ENCODE measurements around the gene FANCL.
"Not testable (repeated sequence)": the region's sequence is repeated elsewhere in the genome, so short reads cannot be mapped to it uniquely, and the experiment has no call there.

The FANCL gene

DNA sequence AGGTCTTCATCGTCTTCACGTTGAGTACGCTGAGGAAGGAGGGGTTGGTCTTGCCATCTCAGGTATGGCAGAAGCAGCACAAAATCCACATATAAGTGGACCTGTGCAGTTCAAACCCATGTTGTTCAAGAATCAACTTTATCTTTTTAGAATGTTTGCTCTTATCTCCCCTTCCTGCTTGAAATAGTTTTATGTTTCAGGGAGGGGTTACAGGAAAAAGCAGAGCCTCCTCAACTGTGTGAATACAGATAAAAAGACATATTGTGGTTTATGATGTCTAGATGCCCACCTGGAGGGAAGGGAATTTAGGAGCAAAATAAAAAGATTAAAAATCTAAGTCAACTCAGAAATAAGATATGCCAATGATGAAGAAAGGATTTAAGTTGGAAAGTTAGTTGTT, 118.6 kb downstream of the FANCL start:
- TF ChIP-seq JUND (IDR thresholded peaks at IDR 0.05; ENCODE audit: low read depth), result no peak
- DNase-seq (ENCODE audit: low read depth in 1 of 2, low spot score in 1 of 2), result no peak
- in situ Hi-C loops (cut with HindIII; ENCODE audit: low pct_unique_long_range_greater_than_20kb, low sequenced_read_pairs), result no loop called here

DNA sequence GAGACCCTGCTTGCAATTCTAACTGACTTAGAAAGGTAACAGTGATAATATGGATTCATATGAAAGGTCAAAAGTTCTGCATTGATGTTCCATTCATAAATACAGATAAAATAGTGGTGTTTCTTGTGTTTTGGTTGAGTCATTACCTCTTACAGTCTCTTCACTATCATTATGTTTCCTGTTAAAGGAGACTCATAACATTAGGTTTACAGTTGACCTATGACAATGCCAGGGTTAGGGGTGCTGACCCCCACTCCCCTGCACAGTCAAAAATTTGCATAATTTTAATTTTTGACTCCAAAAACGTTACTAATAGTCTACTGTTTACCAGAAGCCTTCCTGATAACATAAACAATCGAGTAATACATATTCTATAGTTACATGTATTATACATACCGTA, 119.1 kb downstream of the FANCL start:
- in situ Hi-C loops (cut with HindIII; ENCODE audit: low pct_unique_long_range_greater_than_20kb, low sequenced_read_pairs), result no loop called here
- no peak for DNase-seq (ENCODE audit: low read depth in 1 of 2, low spot score in 1 of 2)

DNA sequence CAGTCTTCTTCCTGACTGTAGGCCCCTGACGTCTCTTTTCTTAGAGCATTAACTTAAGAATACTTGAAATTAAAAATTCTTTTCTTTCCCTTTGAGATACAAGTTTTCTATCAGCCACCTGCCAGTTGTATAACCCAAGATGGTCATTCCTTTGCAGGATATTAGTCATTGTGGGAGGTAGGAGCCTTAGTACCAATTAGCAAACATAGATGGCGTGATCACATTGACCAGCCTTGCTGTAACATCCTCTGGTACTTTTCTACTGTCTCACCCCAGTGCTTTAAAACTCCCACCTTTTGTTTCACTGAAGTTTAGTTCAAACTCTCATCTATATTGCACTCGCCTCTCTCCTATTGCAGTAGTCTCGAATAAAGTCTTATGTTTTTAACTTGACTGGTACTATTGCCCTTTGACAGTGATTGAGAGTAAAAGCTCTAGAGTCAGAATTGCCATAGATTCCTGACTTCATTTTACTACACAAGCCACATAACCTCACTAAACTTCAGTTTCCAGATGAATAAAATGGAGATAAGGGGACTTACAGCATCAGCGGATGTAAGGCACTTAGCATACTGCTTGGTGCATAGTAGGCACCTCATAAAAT, 120.4 kb downstream of the FANCL start:
- in situ Hi-C loops (cut with HindIII; ENCODE audit: low pct_unique_long_range_greater_than_20kb, low sequenced_read_pairs), result no loop called here
- DNase-seq (ENCODE audit: low read depth in 1 of 2, low spot score in 1 of 2), result no peak
- no peak for TF ChIP-seq JUND (IDR thresholded peaks at IDR 0.05; ENCODE audit: low read depth)

More for the DNA sequence above, 119.1 kb downstream of the FANCL start:
- TF ChIP-seq JUND (IDR thresholded peaks at IDR 0.05; ENCODE audit: low read depth), result no peak

DNA sequence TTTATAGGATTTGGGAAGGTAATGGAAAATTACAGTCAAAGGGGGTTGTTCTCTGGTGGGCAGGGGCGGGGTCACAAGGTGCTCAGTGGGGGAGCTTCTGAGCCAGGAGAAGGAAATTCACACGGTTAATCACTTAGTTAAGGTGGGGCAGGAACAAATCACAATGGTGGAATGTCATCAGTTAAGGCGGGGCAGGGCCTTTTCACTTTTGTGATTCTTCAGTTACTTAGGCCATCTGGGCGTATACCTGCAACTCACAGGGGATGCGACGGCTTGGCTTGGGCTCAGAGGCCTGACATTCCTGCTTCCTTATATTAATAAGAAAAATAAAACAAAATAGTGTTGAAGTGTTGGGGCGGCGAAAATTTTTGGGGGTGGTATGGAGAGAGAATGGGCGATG, 127.6 kb downstream of the FANCL start:
- in situ Hi-C loops (cut with HindIII; ENCODE audit: low pct_unique_long_range_greater_than_20kb, low sequenced_read_pairs); DNase-seq (ENCODE audit: low read depth in 1 of 2, low spot score in 1 of 2): not testable (repeated sequence)

DNA sequence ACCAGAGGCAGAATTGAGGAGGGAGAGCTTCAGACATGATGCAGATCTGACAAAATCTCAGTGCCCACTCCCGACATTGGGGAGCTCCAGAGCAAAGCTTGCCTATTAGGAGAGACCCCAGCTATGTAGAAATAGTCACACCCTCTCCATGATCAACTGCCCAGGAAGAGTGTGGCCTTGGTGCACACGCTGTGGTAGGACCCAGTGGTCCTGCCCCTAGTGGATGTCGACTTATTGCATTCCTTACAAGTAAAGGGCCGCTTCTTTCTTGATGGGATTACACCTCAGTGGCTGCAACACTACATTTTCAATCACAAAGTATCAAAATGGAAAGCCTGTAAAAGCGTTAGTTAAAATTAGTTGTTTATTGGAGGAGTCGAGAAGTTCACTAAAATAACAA, 130.4 kb downstream of the FANCL start:
- in situ Hi-C loops (cut with HindIII; ENCODE audit: low pct_unique_long_range_greater_than_20kb, low sequenced_read_pairs), result no loop called here
- no peak for DNase-seq (ENCODE audit: low read depth in 1 of 2, low spot score in 1 of 2)
- no peak for TF ChIP-seq JUND (IDR thresholded peaks at IDR 0.05; ENCODE audit: low read depth)

DNA sequence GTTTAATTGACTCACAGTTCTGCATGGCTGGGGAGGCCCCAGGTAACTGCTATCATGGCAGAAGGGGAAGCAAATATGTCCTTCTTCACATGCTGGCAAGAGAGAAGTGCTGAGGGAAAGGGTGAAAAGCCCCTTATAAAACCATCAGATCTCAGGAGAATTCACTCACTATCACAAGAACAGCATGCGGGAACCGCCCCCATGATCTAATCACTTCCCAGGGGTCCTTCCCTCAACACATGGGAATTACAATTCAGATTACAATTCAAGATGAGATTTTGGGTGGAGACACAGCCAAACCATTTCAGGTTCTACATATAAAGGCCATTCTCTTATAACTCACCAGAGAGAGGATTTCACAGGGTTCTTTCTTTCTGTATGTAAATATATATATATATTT, 131.6 kb downstream of the FANCL start:
- no peak for DNase-seq (ENCODE audit: low read depth in 1 of 2, low spot score in 1 of 2)
- TF ChIP-seq JUND (IDR thresholded peaks at IDR 0.05; ENCODE audit: low read depth), result no peak
- in situ Hi-C loops (cut with HindIII; ENCODE audit: low pct_unique_long_range_greater_than_20kb, low sequenced_read_pairs), result no loop called here
